Suprapubic skin (tissue), 4 donors: Measurements from ENCODE around the gene DEPDC5. TPM values are rescaled to one million over a fixed set of nuclear protein-coding genes. Genes with fewer than 3 reads are reported as not detected.

ENCODE experiments used
- DNase-seq, 2 donors: peaks; one replicate each; pipeline ENCODE4 v3.0.0-alpha.2; 2019; ENCODE audit warnings: low spot score in 2 of 2
- H3K27ac ChIP-seq: fragments of 200-600 bp; sonication (generic); one replicate; pipeline ENCODE4 v1.5.1; 2019
- H3K27me3 ChIP-seq: fragments of 200-600 bp; sonication (generic); one replicate; pipeline ENCODE4 v1.5.1; 2019
- H3K36me3 ChIP-seq: fragments of 200-600 bp; sonication (generic); one replicate; pipeline ENCODE4 v1.5.1; 2019
- H3K4me1 ChIP-seq: fragments of 200-600 bp; sonication (generic); one replicate; pipeline ENCODE4 v1.5.1; 2019
- H3K4me3 ChIP-seq: fragments of 200-600 bp; sonication (generic); one replicate; pipeline ENCODE4 v1.5.1; 2019; ENCODE audit warnings: mild to moderate bottlenecking
- H3K9me3 ChIP-seq: fragments of 200-600 bp; sonication (generic); one replicate; pipeline ENCODE4 v1.5.1; 2019
- CTCF ChIP-seq, 2 donors: fragments of 200-600 bp in 1 of 2; fragments of 450-650 bp in 1 of 2; sonication (generic) in 1 of 2; IDR thresholded peaks; one replicate each; pipeline ENCODE4 v1.5.1; 2016 to 2019; ENCODE audit warnings: antibody characterized with exemption in 2 of 2, mild to moderate bottlenecking in 1 of 2, moderate library complexity in 1 of 2
- EP300 ChIP-seq: sonication (generic); formaldehyde crosslinking; IDR thresholded peaks from one replicate; pipeline ENCODE4 v1.6.1; 2017; ENCODE audit warnings: antibody characterized with exemption
- POLR2A ChIP-seq, 2 donors: fragments of 450-650 bp; IDR thresholded peaks; one replicate each; pipeline ENCODE4 v1.6.1; 2017; ENCODE audit warnings: antibody characterized with exemption in 2 of 2, mild to moderate bottlenecking in 2 of 2, moderate library complexity in 2 of 2
- POLR2AphosphoS5 ChIP-seq, 3 donors: sonication (generic); formaldehyde crosslinking; IDR thresholded peaks; one replicate each; pipeline ENCODE4 v1.6.1; 2017; ENCODE audit warnings: antibody characterized with exemption in 3 of 3
- WGBS: methylation state at CpG from one replicate; pipeline ENCODE4 v1.1.5; 2018; 5-methylcytosine and 5-hydroxymethylcytosine counted together
- total RNA-seq, 4 donors: library from RNA; depleted of rRNA; stranded (reverse); fragments of >200 nt; gene quantifications; one replicate each; pipeline ENCODE4 v1.1.0, GENCODE V29; 2016

The DEPDC5 gene
- total RNA-seq, 4 donors from 2014 or later = 10.2 to 35.6 (median 15.5) TPM

GRCh38 chr22:31816750-31817149, 62.9 kb downstream of the DEPDC5 start:
- H3K9me3 ChIP-seq = no peaks in the 10 kb centered on the region
- no peak overlapping the region for H3K4me3 ChIP-seq
- TF ChIP-seq POLR2AphosphoS5 (IDR thresholded peaks at IDR 0.05) = no peak
- no peak for TF ChIP-seq CTCF (IDR thresholded peaks at IDR 0.05)
- TF ChIP-seq EP300 = no peak
- TF ChIP-seq POLR2A (IDR thresholded peaks at IDR 0.05) = no peak
- peaks cover 94% of the 10 kb centered on the region for H3K36me3 ChIP-seq
- DNase-seq = no peak
- H3K4me1 ChIP-seq = no peaks in the 10 kb centered on the region
- no peak overlapping the region for H3K27ac ChIP-seq
- WGBS = 97% methylated on average over 4 of the region's 4 CpGs
- no peaks in the 10 kb centered on the region for H3K27me3 ChIP-seq

- Histone ChIP-seq H3K27me3 (no peaks in the 10 kb centered on the region), H3K36me3 (peaks cover 100% of the 10 kb centered on the region), H3K27ac (no peak overlapping the region), H3K4me3 (no peak overlapping the region), H3K9me3 (no peaks in the 10 kb centered on the region), H3K4me1 (no peaks in the 10 kb centered on the region)
- TF ChIP-seq POLR2A (IDR thresholded peaks at IDR 0.05) (no peak), POLR2AphosphoS5 (IDR thresholded peaks at IDR 0.05) (no peak), EP300 (no peak), CTCF (IDR thresholded peaks at IDR 0.05) (no peak)
- 62% methylated on average over 7 of the region's 10 CpGs for WGBS
- DNase-seq = no peak
These were observed 64.9 kb downstream of the DEPDC5 start for GRCh38 chr22:31818481-31819392.

GRCh38 chr22:31820655-31821054, 66.8 kb downstream of the DEPDC5 start:
- no peak overlapping the region for H3K4me3 ChIP-seq
- H3K27me3 ChIP-seq = no peaks in the 10 kb centered on the region
- peaks cover 98% of the 10 kb centered on the region for H3K36me3 ChIP-seq
- no peak for DNase-seq
- TF ChIP-seq POLR2A (IDR thresholded peaks at IDR 0.05) (no peak), CTCF (IDR thresholded peaks at IDR 0.05) (no peak), POLR2AphosphoS5 (IDR thresholded peaks at IDR 0.05) (no peak), EP300 (no peak)
- H3K9me3 ChIP-seq = no peaks in the 10 kb centered on the region
- no peaks in the 10 kb centered on the region for H3K4me1 ChIP-seq
- H3K27ac ChIP-seq = no peak overlapping the region
- WGBS = 78% methylated on average over 3 of the region's 3 CpGs

- Histone ChIP-seq H3K36me3 (peaks cover 97% of the 10 kb centered on the region), H3K4me1 (peaks cover 6% of the 10 kb centered on the region), H3K4me3 (no peak overlapping the region), H3K9me3 (no peaks in the 10 kb centered on the region), H3K27me3 (no peaks in the 10 kb centered on the region), H3K27ac (no peak overlapping the region)
- no peak for DNase-seq
- 89% methylated on average over 1 of the region's 1 CpG for WGBS
- TF ChIP-seq POLR2AphosphoS5 (IDR thresholded peaks at IDR 0.05) = no peak
- no peak for TF ChIP-seq EP300
These were observed 67.8 kb downstream of the DEPDC5 start for GRCh38 chr22:31821572-31821971.

GRCh38 chr22:31822523-31822922, 68.7 kb downstream of the DEPDC5 start:
- H3K27me3 ChIP-seq = no peaks in the 10 kb centered on the region
- H3K4me3 ChIP-seq = no peak overlapping the region
- no peaks in the 10 kb centered on the region for H3K9me3 ChIP-seq
- TF ChIP-seq POLR2AphosphoS5 (IDR thresholded peaks at IDR 0.05) = no peak
- no peak for TF ChIP-seq EP300
- H3K27ac ChIP-seq = no peak overlapping the region
- DNase-seq = no peak
- WGBS = 100% methylated on average over 4 of the region's 4 CpGs
- peaks cover 6% of the 10 kb centered on the region for H3K4me1 ChIP-seq
- peaks cover 87% of the 10 kb centered on the region for H3K36me3 ChIP-seq

GRCh38 chr22:31825513-31825912, 71.7 kb downstream of the DEPDC5 start:
- Histone ChIP-seq H3K4me3 (no peak overlapping the region), H3K4me1 (peaks cover 18% of the 10 kb centered on the region), H3K27ac (no peak overlapping the region), H3K27me3 (no peaks in the 10 kb centered on the region), H3K36me3 (peaks cover 66% of the 10 kb centered on the region), H3K9me3 (no peaks in the 10 kb centered on the region)
- TF ChIP-seq CTCF (IDR thresholded peaks at IDR 0.05) (no peak), POLR2A (IDR thresholded peaks at IDR 0.05) (no peak), EP300 (no peak), POLR2AphosphoS5 (IDR thresholded peaks at IDR 0.05) (no peak)
- no peak for DNase-seq
- WGBS = 88% methylated on average over 2 of the region's 2 CpGs
